T-cell (primary cell): ENCODE measurements around the gene RXRA. TPM values are rescaled to one million over a fixed set of nuclear protein-coding genes. Genes with fewer than 3 reads are reported as not detected.

Source experiments
- ATAC-seq, 4 experiments: fragments of 200-7000 bp in 3 of 4; fragments of 150-1000 bp in 1 of 4; cut with Tn5 transposase; replicated peaks in 1 of 4; 1 replicate in 3 of 4; 2 replicates in 1 of 4; pipeline ENCODE4 v1.10.0; 2021; ENCODE audit warnings: moderate library complexity in 3 of 4, mild to moderate bottlenecking in 2 of 4, moderate number of reproducible peaks in 1 of 4
- CTCF ChIA-PET, 2 donors: fragments of 300-600 bp; sonication (Branson Sonifier 250); formaldehyde crosslinking; loops; one replicate each; lab custom pipeline; 2022; ENCODE audit warnings: antibody characterized with exemption in 2 of 2; lab: Charles Lee
- POLR2A ChIA-PET, 2 donors: fragments of 300-600 bp; sonication (Branson Sonifier 250); formaldehyde crosslinking; loops; one replicate each; lab custom pipeline; 2022; ENCODE audit warnings: antibody characterized with exemption in 2 of 2; lab: Charles Lee
- DNase-seq, 35 experiments: peaks; one replicate each; pipeline versions ENCODE4 v3.0.0 to v3.0.0-alpha.2; 2013 to 2023
- H3K27ac ChIP-seq: one replicate; pipeline ENCODE4 v1.5.1; 2013; ENCODE audit warnings: low read length
- H3K27me3 ChIP-seq, 2 experiments: replicated peaks in 1 of 2; 1 replicate in 1 of 2; 2 replicates in 1 of 2; pipeline versions ENCODE4 v1.6.1 to v1.7.0; 2013; ENCODE audit warnings: low read length in 1 of 2, mixed read lengths in 1 of 2; ENCODE audit not compliant: control insufficient read depth in 2 of 2, insufficient read depth in 2 of 2; ENCODE audit errors: extremely low read depth in 1 of 2
- H3K36me3 ChIP-seq, 2 donors: 1 replicate in 1 of 2; 2 replicates in 1 of 2; pipeline versions ENCODE4 v1.6.1 to v1.7.0; 2013; ENCODE audit warnings: low read length in 1 of 2; ENCODE audit not compliant: control insufficient read depth in 2 of 2, insufficient read depth in 1 of 2; ENCODE audit errors: extremely low read depth in 1 of 2
- H3K4me1 ChIP-seq, 2 experiments: 1 replicate in 1 of 2; 2 replicates in 1 of 2; pipeline versions ENCODE4 v1.6.1 to v1.7.0; 2013; ENCODE audit warnings: low read length in 2 of 2, mixed read lengths in 1 of 2; ENCODE audit not compliant: insufficient read depth in 2 of 2, control insufficient read depth in 1 of 2; ENCODE audit errors: extremely low read depth in 1 of 2
- H3K4me3 ChIP-seq, 2 donors: 1 replicate in 1 of 2; 2 replicates in 1 of 2; pipeline versions ENCODE4 v1.5.1 to v1.7.0; 2013; ENCODE audit warnings: mild to moderate bottlenecking in 2 of 2, low read length in 1 of 2, moderate library complexity in 1 of 2; ENCODE audit not compliant: control insufficient read depth in 1 of 2; ENCODE audit errors: extremely low read depth in 1 of 2
- H3K9me3 ChIP-seq: 2 replicates; pipeline ENCODE4 v1.7.0; 2013
- H3K27ac Mint-ChIP-seq, 2 donors: one replicate each; pipeline ENCODE4 v1.8.0; 2020 to 2021; ENCODE audit warnings: mild to moderate bottlenecking in 2 of 2, mixed read lengths in 2 of 2
- H3K27me3 Mint-ChIP-seq, 2 donors: one replicate each; pipeline ENCODE4 v1.8.0; 2021 to 2022; ENCODE audit warnings: mixed read lengths in 2 of 2
- H3K36me3 Mint-ChIP-seq: one replicate; pipeline ENCODE4 v1.8.0; 2021; ENCODE audit warnings: mixed read lengths
- H3K4me1 Mint-ChIP-seq, 3 donors: one replicate each; pipeline ENCODE4 v1.8.0; 2020 to 2022; ENCODE audit warnings: mixed read lengths in 3 of 3, mild to moderate bottlenecking in 1 of 3
- H3K4me3 Mint-ChIP-seq, 3 donors: one replicate each; pipeline ENCODE4 v1.8.0; 2020 to 2022; ENCODE audit warnings: mild to moderate bottlenecking in 3 of 3, mixed read lengths in 3 of 3, moderate library complexity in 3 of 3
- H3K9me3 Mint-ChIP-seq, 3 donors: one replicate each; pipeline ENCODE4 v1.8.0; 2020 to 2022; ENCODE audit warnings: mixed read lengths in 3 of 3
- WGBS: methylation state at CpG from one replicate; pipeline ENCODE4 v1.1.5; 2013; ENCODE audit warnings: missing lambda C conversion rate; ENCODE audit not compliant: insufficient coverage; 5-methylcytosine and 5-hydroxymethylcytosine counted together
- total RNA-seq, 35 experiments: library from RNA in 6 of 35; stranded (reverse) in 6 of 35; fragments of 120-200 nt in 1 of 35; gene quantifications; one replicate each; pipeline versions ENCODE4 v1.2.1 to v1.2.4 and lab custom pipeline; 2013 to 2026

Gene RXRA
- total RNA-seq, 5 donors from 2014 or later (not counting 1 experiment from before 2014, with no cell fraction given) = 5.6 to 17.7 (median 14.5) TPM

DNA sequence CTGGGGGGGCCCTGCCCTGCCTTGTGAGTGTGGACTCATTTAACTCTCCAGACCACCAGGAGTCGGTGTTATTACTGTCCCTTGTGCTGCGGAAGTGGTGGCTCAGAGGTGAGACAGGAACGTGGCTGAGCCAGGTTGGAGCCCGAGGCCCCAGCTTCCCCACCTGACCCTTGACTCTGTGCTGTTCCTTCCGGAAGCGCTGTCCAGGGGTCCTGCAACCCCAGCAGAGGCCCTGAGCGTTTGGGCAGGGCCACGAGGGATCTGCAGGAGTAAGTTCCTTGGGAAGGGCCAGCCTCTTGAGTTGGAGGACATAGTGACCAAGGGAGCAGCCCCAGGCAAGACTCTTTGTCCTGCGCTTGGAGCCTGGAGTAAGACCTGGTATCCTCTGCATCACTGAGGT is 99.6 kb downstream of the RXRA start:
- H3K36me3 ChIP-seq = peaks cover 0 to 8% of the 10 kb centered on the region in 2 donors
- 86% methylated on average over 9 of the region's 9 CpGs for WGBS

DNA sequence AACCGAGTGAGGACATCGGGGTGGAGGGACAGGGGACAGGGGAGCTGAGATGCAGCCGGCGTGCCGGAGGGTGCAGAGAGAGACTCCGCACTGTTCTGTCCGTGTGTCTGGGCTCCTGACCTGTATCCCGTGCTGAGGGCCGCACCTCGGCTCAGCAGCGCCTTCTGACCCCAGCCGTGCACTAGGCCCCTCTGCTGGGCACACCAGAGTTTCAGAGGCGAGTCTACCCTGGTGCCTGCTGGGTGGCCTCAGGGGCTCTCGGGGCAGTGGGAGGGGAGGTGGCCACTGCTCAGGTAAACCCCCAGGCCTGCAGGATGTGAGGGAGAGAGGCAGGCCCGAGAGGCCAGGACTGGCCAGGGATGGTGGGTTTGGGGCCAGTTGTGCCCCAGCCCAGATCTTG is 100.2 kb downstream of the RXRA start:
- no peaks in the 10 kb centered on the region for H3K4me1 Mint-ChIP-seq
- ChIA-PET POLR2A (no interaction called here), CTCF (no interaction called here)
- Histone ChIP-seq H3K4me3 (no peak overlapping the region), H3K27ac (no peak overlapping the region), H3K9me3 (no peaks in the 10 kb centered on the region), H3K4me1 (no peaks in the 10 kb centered on the region), H3K36me3 (peaks cover 0 to 8% of the 10 kb centered on the region in 2 donors), H3K27me3 (no peaks in the 10 kb centered on the region)
- ATAC-seq (no peak), DNase-seq (no peak)
- H3K27ac Mint-ChIP-seq = no peak overlapping the region
- WGBS = 96% methylated on average over 14 of the region's 15 CpGs
- H3K4me3 Mint-ChIP-seq = no peak overlapping the region
- no peaks in the 10 kb centered on the region for H3K27me3 Mint-ChIP-seq
- peaks cover 3% of the 10 kb centered on the region for H3K36me3 Mint-ChIP-seq
- H3K9me3 Mint-ChIP-seq = no peaks in the 10 kb centered on the region

More for the DNA sequence above, 99.6 kb downstream of the RXRA start:
- Histone ChIP-seq H3K27me3 (no peaks in the 10 kb centered on the region), H3K27ac (no peak overlapping the region), H3K4me1 (no peaks in the 10 kb centered on the region), H3K4me3 (no peak overlapping the region), H3K9me3 (no peaks in the 10 kb centered on the region)
- Mint-ChIP-seq H3K4me1 (no peaks in the 10 kb centered on the region), H3K27me3 (no peaks in the 10 kb centered on the region), H3K9me3 (no peaks in the 10 kb centered on the region), H3K36me3 (peaks cover 3% of the 10 kb centered on the region), H3K4me3 (no peak overlapping the region), H3K27ac (no peak overlapping the region)
- ChIA-PET POLR2A (no interaction called here), CTCF (no interaction called here)
- DNase-seq (no peak), ATAC-seq (no peak)

DNA sequence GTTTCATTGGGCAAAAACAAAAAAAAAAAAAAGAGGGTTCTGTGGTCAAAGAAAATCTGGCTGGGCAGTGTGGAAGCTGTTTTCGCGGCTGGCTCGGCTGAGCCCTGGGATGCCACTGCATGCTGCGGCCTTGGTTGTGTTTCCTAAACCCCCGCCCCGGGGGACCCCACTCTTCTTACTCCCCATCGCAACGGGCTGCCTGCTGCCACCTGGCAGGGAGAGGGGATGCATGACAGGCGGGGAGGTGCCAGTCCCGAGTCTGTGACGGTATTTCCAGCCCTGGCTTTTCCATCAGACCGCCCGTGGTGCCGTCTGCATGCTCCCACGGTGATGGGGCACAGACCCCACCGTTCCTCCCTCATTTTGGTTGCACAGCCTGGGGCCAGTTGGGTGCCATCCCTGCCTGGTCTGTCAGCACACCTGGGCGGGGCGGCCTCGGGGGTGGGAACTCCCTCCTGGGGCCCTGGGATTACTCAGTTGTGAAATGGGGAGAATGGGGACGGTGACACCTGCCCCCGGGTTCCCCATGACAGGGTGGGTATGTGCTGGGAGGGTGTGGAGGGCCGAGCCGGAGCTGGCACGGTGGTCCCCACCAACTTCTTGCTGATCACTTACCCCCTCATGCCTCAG is 101.0 kb downstream of the RXRA start:
- Histone ChIP-seq H3K36me3 (peaks cover 0 to 8% of the 10 kb centered on the region in 2 donors), H3K27ac (no peak overlapping the region), H3K4me3 (no peak overlapping the region), H3K9me3 (no peaks in the 10 kb centered on the region), H3K27me3 (no peaks in the 10 kb centered on the region), H3K4me1 (no peaks in the 10 kb centered on the region)
- Mint-ChIP-seq H3K27me3 (no peaks in the 10 kb centered on the region), H3K9me3 (no peaks in the 10 kb centered on the region), H3K4me1 (no peaks in the 10 kb centered on the region), H3K4me3 (no peak overlapping the region), H3K36me3 (peaks cover 3% of the 10 kb centered on the region), H3K27ac (no peak overlapping the region)
- WGBS = 91% methylated on average over 8 of the region's 24 CpGs
- DNase-seq (no peak), ATAC-seq (no peak)
- ChIA-PET CTCF (no interaction called here), POLR2A (no interaction called here)

DNA sequence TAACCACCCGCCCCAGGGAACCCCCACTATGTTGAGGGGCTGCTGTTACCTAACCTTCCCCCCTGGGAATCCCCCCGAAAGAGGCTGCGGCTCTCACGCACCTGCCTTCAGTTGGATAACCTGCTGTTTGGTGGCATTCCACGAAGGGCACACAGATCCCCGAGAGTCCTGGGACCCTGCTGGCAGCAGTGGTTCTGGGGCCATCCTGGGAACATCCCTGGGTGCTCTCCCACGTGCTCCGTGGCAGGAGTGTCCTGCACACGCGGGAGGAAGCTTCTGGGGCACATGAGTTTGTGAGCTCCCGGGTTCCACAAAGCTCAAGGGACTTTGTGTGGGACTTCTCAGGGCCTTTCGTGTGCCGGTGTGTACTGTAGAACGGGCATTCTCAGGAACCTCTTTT is 102.3 kb downstream of the RXRA start:
- Mint-ChIP-seq H3K36me3 (peaks cover 3% of the 10 kb centered on the region), H3K27me3 (no peaks in the 10 kb centered on the region), H3K4me3 (no peak overlapping the region), H3K9me3 (no peaks in the 10 kb centered on the region), H3K4me1 (no peaks in the 10 kb centered on the region), H3K27ac (no peak overlapping the region)
- Histone ChIP-seq H3K27me3 (no peaks in the 10 kb centered on the region), H3K9me3 (no peaks in the 10 kb centered on the region), H3K4me1 (no peaks in the 10 kb centered on the region), H3K27ac (no peak overlapping the region), H3K36me3 (peaks cover 2 to 6% of the 10 kb centered on the region in 2 donors), H3K4me3 (no peak overlapping the region)
- ATAC-seq (no peak), DNase-seq (no peak)
- CTCF ChIA-PET = no interaction called here
- 82% methylated on average over 13 of the region's 14 CpGs for WGBS
- POLR2A ChIA-PET = no interaction called here

DNA sequence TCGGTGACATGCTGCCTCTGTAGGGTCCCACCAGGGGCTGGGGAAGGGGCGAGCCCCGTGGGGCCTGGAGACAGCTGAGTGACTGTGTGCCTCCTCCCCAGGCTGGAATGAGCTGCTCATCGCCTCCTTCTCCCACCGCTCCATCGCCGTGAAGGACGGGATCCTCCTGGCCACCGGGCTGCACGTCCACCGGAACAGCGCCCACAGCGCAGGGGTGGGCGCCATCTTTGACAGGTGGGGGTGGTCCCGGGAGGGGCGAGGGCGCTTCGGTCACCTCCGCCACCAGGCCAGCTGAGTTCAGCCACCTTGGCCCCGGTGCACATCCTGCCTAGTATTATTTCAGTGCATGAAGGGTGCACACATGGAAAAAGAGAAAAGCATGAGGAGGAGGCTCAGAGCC is 102.8 kb downstream of the RXRA start:
- peaks cover 3 to 7% of the 10 kb centered on the region in 2 donors for H3K36me3 ChIP-seq
- ChIA-PET POLR2A (no interaction called here), CTCF (interaction anchor here in 1 of 2 donors (0.6 kb wide), 1 partner anchor 30 kb away, joined by 3 read pairs; no protein-coding TSS in a partner anchor)
- no peak overlapping the region for H3K4me3 ChIP-seq
- no peaks in the 10 kb centered on the region for H3K4me1 ChIP-seq
- H3K4me3 Mint-ChIP-seq = no peak overlapping the region
- H3K27ac ChIP-seq = no peak overlapping the region
- no peaks in the 10 kb centered on the region for H3K27me3 Mint-ChIP-seq
- H3K27ac Mint-ChIP-seq = no peak overlapping the region
- H3K27me3 ChIP-seq = no peaks in the 10 kb centered on the region
- H3K9me3 ChIP-seq = no peaks in the 10 kb centered on the region
- no peaks in the 10 kb centered on the region for H3K9me3 Mint-ChIP-seq
- DNase-seq (no peak), ATAC-seq (no peak)
- H3K36me3 Mint-ChIP-seq = peaks cover 3% of the 10 kb centered on the region
- H3K4me1 Mint-ChIP-seq = no peaks in the 10 kb centered on the region
- WGBS = 68% methylated on average over 4 of the region's 20 CpGs

DNA sequence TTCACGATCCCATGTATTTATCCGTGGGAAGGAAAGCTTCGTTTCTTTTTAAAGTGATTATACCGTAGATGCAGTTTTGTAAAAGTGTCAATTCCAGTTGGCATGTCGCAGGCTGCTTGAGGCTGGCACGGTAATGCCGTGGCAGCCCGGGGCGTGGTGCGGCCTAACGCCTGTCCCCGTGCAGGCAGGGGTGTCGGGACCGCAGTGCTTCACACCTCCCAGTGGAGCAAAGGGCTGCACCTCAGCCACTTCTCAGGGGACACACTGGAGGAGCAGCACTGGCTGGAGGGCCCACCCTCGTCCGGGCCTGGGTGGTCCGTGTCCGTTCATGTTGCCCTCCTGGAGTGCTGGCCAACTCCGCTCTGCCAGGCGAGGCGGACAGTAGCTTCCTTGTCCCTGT is 103.2 kb downstream of the RXRA start:
- no peaks in the 10 kb centered on the region for H3K27me3 Mint-ChIP-seq
- no peak overlapping the region for H3K27ac Mint-ChIP-seq
- no peaks in the 10 kb centered on the region for H3K4me1 ChIP-seq
- ChIA-PET CTCF (interaction anchor here in 1 of 2 donors (0.6 kb wide), 1 partner anchor 30 kb away, joined by 3 read pairs; no protein-coding TSS in a partner anchor), POLR2A (no interaction called here)
- no peaks in the 10 kb centered on the region for H3K9me3 ChIP-seq
- no peaks in the 10 kb centered on the region for H3K9me3 Mint-ChIP-seq
- peaks cover 3% of the 10 kb centered on the region for H3K36me3 Mint-ChIP-seq
- DNase-seq = no peak
- H3K4me3 Mint-ChIP-seq = no peak overlapping the region
- no peaks in the 10 kb centered on the region for H3K4me1 Mint-ChIP-seq
- 89% methylated on average over 16 of the region's 21 CpGs for WGBS
- no peaks in the 10 kb centered on the region for H3K27me3 ChIP-seq
- ATAC-seq = no peak
- H3K36me3 ChIP-seq = peaks cover 3 to 7% of the 10 kb centered on the region in 2 donors
- H3K4me3 ChIP-seq = no peak overlapping the region
- H3K27ac ChIP-seq = no peak overlapping the region
